HUES48 (cell line): ENCODE data around the gene GNG14.

Experiments used
- H3K27ac ChIP-seq: one replicate; pipeline ENCODE4 v1.7.0; 2013; ENCODE audit warnings: low read depth, low read length, inconsistent platforms
- H3K27me3 ChIP-seq: 2 replicates; pipeline ENCODE4 v1.6.1; 2013; ENCODE audit warnings: mild to moderate bottlenecking, low read length; ENCODE audit not compliant: control insufficient read depth, insufficient read depth
- H3K36me3 ChIP-seq: 2 replicates; pipeline ENCODE4 v1.6.1; 2013; ENCODE audit warnings: low read length; ENCODE audit not compliant: control insufficient read depth, insufficient read depth
- H3K4me1 ChIP-seq: 2 replicates; pipeline ENCODE4 v1.6.1; 2013; ENCODE audit warnings: mild to moderate bottlenecking, low read length; ENCODE audit not compliant: control insufficient read depth, insufficient read depth
- H3K4me3 ChIP-seq: 2 replicates; pipeline ENCODE4 v1.5.1; 2013; ENCODE audit warnings: mild to moderate bottlenecking, low read depth, low read length
- H3K9ac ChIP-seq: 2 replicates; pipeline ENCODE4 v1.6.1; 2013; ENCODE audit warnings: mild to moderate bottlenecking, low read depth, low read length, moderate library complexity
- H3K9me3 ChIP-seq: 2 replicates; pipeline ENCODE4 v1.6.1; 2013; ENCODE audit warnings: low read length; ENCODE audit not compliant: control insufficient read depth, insufficient read depth

The GNG14 gene

GRCh38 chr19:12680034-12680433 lies 7.8 kb upstream of the GNG14 start:
- Histone ChIP-seq H3K9me3 (no peaks in the 10 kb centered on the region), H3K36me3 (peaks cover 43% of the 10 kb centered on the region), H3K9ac (no peak overlapping the region), H3K4me3 (no peak overlapping the region), H3K27me3 (no peaks in the 10 kb centered on the region), H3K27ac (no peak overlapping the region), H3K4me1 (no peaks in the 10 kb centered on the region)

- H3K9me3 ChIP-seq = no peaks in the 10 kb centered on the region
- no peaks in the 10 kb centered on the region for H3K27me3 ChIP-seq
- no peaks in the 10 kb centered on the region for H3K4me1 ChIP-seq
- peaks cover 31% of the 10 kb centered on the region for H3K36me3 ChIP-seq
- H3K9ac ChIP-seq = peak within 1 kb of the TSS; percentile 99
- H3K27ac ChIP-seq = peak within 1 kb of the TSS; percentile 100
- peak within 1 kb of the TSS; percentile 89 for H3K4me3 ChIP-seq
These were observed 6.5 kb upstream of the GNG14 start, which contains the start of gene DHPS for GRCh38 chr19:12681074-12681987. DHPS (minus strand) TSS chr19:12681880; CDS start chr19:12681766, 114 bp downstream.

- H3K36me3 ChIP-seq = no peaks in the 10 kb centered on the region
- no peaks in the 10 kb centered on the region for H3K4me1 ChIP-seq
These were observed 2.0 kb upstream of the GNG14 start for GRCh38 chr19:12685831-12686230.

GRCh38 chr19:12689012-12689411 lies 1.2 kb downstream of the GNG14 start:
- Histone ChIP-seq H3K9me3 (no peaks in the 10 kb centered on the region), H3K27ac (no peak overlapping the region), H3K27me3 (no peaks in the 10 kb centered on the region), H3K4me1 (no peaks in the 10 kb centered on the region), H3K4me3 (no peak overlapping the region), H3K9ac (no peak overlapping the region), H3K36me3 (no peaks in the 10 kb centered on the region)

More at GRCh38 chr19:12685831-12686230, 2.0 kb upstream of the GNG14 start:
- Histone ChIP-seq H3K4me3 (no peak overlapping the region), H3K27ac (no peak overlapping the region), H3K9me3 (no peaks in the 10 kb centered on the region), H3K27me3 (no peaks in the 10 kb centered on the region), H3K9ac (no peak overlapping the region)

GRCh38 chr19:12689581-12690216 lies 1.9 kb downstream of the GNG14 start:
- no peak overlapping the region for H3K4me3 ChIP-seq
- no peaks in the 10 kb centered on the region for H3K9me3 ChIP-seq
- no peaks in the 10 kb centered on the region for H3K36me3 ChIP-seq
- no peak overlapping the region for H3K27ac ChIP-seq
- no peaks in the 10 kb centered on the region for H3K27me3 ChIP-seq
- H3K9ac ChIP-seq = no peak overlapping the region
- H3K4me1 ChIP-seq = no peaks in the 10 kb centered on the region

GRCh38 chr19:12692960-12693359 lies 5.2 kb downstream of the GNG14 start:
- Histone ChIP-seq H3K4me3 (no peak overlapping the region), H3K36me3 (peaks cover 2% of the 10 kb centered on the region; the same call in 1 of the 2 replicates), H3K9me3 (no peaks in the 10 kb centered on the region)

GRCh38 chr19:12694641-12695040 lies 6.8 kb downstream of the GNG14 start:
- Histone ChIP-seq H3K4me1 (peaks cover 4% of the 10 kb centered on the region), H3K9ac (no peak overlapping the region), H3K36me3 (peaks cover 16% of the 10 kb centered on the region), H3K27me3 (no peaks in the 10 kb centered on the region), H3K27ac (no peak overlapping the region), H3K9me3 (no peaks in the 10 kb centered on the region), H3K4me3 (no peak overlapping the region)

More at GRCh38 chr19:12692960-12693359, 5.2 kb downstream of the GNG14 start:
- Histone ChIP-seq H3K27me3 (no peaks in the 10 kb centered on the region), H3K4me1 (peaks cover 4% of the 10 kb centered on the region), H3K27ac (no peak overlapping the region), H3K9ac (no peak overlapping the region)

GRCh38 chr19:12695096-12695495 lies 7.3 kb downstream of the GNG14 start:
- H3K4me3 ChIP-seq = no peak overlapping the region
- H3K9me3 ChIP-seq = no peaks in the 10 kb centered on the region
- no peaks in the 10 kb centered on the region for H3K27me3 ChIP-seq
- H3K9ac ChIP-seq = no peak overlapping the region
- H3K27ac ChIP-seq = no peak overlapping the region
- peaks cover 20% of the 10 kb centered on the region for H3K36me3 ChIP-seq
- peaks cover 4% of the 10 kb centered on the region for H3K4me1 ChIP-seq

- Histone ChIP-seq H3K9ac (no peak overlapping the region), H3K27ac (no peak overlapping the region), H3K4me1 (peaks cover 4% of the 10 kb centered on the region), H3K27me3 (no peaks in the 10 kb centered on the region), H3K4me3 (peak overlapping the region; percentile 94), H3K9me3 (no peaks in the 10 kb centered on the region), H3K36me3 (peaks cover 23% of the 10 kb centered on the region)
These were observed 7.7 kb downstream of the GNG14 start for GRCh38 chr19:12695514-12695913.

- Histone ChIP-seq H3K4me3 (peak overlapping the region; percentile 94), H3K9ac (peak overlapping the region; percentile 66), H3K27me3 (no peaks in the 10 kb centered on the region), H3K9me3 (no peaks in the 10 kb centered on the region), H3K4me1 (peaks cover 4% of the 10 kb centered on the region), H3K27ac (peak overlapping the region; percentile 96), H3K36me3 (peaks cover 28% of the 10 kb centered on the region)
These were observed 8.2 kb downstream of the GNG14 start for GRCh38 chr19:12695997-12696365.
